ENCODE results near the gene AGFG1. TPM values are rescaled to one million over a fixed set of nuclear protein-coding genes. Genes with fewer than 3 reads are reported as not detected.
"Not testable (repeated sequence)": the region's sequence is repeated elsewhere in the genome, so short reads cannot be mapped to it uniquely, and the experiment has no call there.

Gene AGFG1
- total RNA-seq, 3 donors from 2014 or later, result 69.2 to 76.3 (median 73.0) TPM

- no peak for DNase-seq
- no peaks in the 10 kb centered on the region for H3K9me3 ChIP-seq
- TF ChIP-seq, protein P1, sequence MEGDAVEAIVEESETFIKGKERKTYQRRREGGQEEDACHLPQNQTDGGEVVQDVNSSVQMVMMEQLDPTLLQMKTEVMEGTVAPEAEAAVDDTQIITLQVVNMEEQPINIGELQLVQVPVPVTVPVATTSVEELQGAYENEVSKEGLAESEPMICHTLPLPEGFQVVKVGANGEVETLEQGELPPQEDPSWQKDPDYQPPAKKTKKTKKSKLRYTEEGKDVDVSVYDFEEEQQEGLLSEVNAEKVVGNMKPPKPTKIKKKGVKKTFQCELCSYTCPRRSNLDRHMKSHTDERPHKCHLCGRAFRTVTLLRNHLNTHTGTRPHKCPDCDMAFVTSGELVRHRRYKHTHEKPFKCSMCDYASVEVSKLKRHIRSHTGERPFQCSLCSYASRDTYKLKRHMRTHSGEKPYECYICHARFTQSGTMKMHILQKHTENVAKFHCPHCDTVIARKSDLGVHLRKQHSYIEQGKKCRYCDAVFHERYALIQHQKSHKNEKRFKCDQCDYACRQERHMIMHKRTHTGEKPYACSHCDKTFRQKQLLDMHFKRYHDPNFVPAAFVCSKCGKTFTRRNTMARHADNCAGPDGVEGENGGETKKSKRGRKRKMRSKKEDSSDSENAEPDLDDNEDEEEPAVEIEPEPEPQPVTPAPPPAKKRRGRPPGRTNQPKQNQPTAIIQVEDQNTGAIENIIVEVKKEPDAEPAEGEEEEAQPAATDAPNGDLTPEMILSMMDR (IDR thresholded peaks at IDR 0.05), result no peak
- ATAC-seq, result no peak
- H3K36me3 ChIP-seq (ENCODE audit: low read depth), result no peaks in the 10 kb centered on the region
- intact Hi-C loops (cut with DNase I, micrococcal nuclease), result no loop called here
- H3K4me3 ChIP-seq, result no peak overlapping the region
- H3K4me1 ChIP-seq (ENCODE audit: low read depth), result peaks cover 52% of the 10 kb centered on the region
These were observed 41.2 kb downstream of the AGFG1 start for GRCh38 chr2:227513113-227513512.

GRCh38 chr2:227515742-227516141, 43.8 kb downstream of the AGFG1 start:
- intact Hi-C loops (cut with DNase I, micrococcal nuclease), result no loop called here
- ATAC-seq, result no peak
- H3K9me3 ChIP-seq, result no peaks in the 10 kb centered on the region
- TF ChIP-seq, protein P1 (IDR thresholded peaks at IDR 0.05), result no peak
- peaks cover 37% of the 10 kb centered on the region for H3K4me1 ChIP-seq (ENCODE audit: low read depth)
- no peak overlapping the region for H3K4me3 ChIP-seq
- no peaks in the 10 kb centered on the region for H3K36me3 ChIP-seq (ENCODE audit: low read depth)
- no peak for DNase-seq

DNA sequence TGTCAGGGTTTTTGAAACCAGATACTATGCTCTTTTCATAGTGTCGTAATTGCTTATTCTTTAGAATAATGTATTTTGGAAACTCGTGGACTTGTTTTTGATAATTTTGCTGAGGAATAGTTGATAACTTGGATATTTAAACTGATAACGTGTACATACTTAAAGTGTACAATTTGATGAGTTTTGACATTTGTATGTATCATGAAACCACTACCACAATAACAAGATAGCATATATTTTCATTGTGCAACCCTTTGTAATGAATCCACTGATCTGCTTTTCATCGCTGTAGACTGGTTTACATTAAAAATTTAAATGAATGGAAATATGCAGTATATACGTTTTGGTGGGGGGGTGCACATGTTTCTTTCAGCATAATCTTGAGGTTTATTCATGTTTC, 45.8 kb downstream of the AGFG1 start:
- intact Hi-C loops (cut with DNase I, micrococcal nuclease), result no loop called here
- Histone ChIP-seq H3K36me3 (ENCODE audit: low read depth) (no peaks in the 10 kb centered on the region), H3K9me3 (no peaks in the 10 kb centered on the region), H3K4me3 (no peak overlapping the region), H3K4me1 (ENCODE audit: low read depth) (peaks cover 22% of the 10 kb centered on the region)
- no peak for ATAC-seq
- TF ChIP-seq, protein P1 (IDR thresholded peaks at IDR 0.05), result no peak
- no peak for DNase-seq

DNA sequence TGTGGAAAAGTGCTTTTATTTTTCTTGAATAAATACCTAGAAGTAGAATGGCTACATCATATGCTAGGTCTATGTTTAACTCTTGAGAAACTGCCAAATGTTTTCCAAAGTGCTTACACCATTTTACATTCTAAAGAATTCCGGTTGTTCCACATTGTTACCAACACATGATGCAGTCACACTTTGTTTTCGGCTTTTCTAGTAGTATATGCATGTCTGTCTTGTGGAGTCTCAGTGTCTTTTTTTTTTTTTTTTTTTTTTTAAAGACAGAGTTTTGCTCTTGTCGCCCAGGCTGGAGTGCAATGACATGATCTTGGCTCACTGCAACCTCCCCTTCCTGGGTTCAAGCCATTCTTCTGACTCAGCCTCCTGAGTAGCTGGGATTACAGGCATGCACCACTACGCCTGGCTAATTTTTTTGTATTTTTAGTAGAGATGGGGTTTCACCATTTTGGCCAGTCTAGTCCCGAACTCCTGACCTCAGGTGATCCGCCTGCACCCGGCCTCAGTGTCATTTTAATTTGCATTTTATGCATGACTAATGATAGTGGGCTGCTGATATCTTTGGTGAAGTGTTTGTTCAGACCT, 46.4 kb downstream of the AGFG1 start:
- peaks cover 22% of the 10 kb centered on the region for H3K4me1 ChIP-seq (ENCODE audit: low read depth)
- DNase-seq; ATAC-seq; H3K36me3 ChIP-seq (ENCODE audit: low read depth); intact Hi-C loops (cut with DNase I, micrococcal nuclease); H3K9me3 ChIP-seq; H3K4me3 ChIP-seq: not testable (repeated sequence)

DNA sequence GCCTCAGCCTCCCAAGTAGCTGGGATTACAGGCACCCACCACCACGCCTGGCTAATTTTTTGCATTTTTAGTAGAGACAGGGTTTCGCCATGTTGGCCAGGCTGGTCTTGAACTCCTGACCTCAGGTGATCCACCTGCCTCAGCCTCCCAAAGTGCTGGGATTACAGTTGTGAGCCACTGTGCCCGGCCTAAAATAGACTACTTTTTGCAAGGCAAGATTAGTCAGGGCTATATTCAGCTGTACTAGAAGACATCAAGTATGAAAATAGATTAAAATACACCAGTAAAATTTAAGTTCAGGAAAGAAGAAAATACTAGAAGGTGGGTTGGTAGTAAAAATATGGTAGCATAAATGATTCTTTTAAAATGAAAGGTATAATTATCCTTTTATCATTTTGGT, 49.2 kb downstream of the AGFG1 start:
- peaks cover 20% of the 10 kb centered on the region for H3K4me1 ChIP-seq (ENCODE audit: low read depth)
- ATAC-seq; DNase-seq; H3K9me3 ChIP-seq; H3K36me3 ChIP-seq (ENCODE audit: low read depth); intact Hi-C loops (cut with DNase I, micrococcal nuclease); H3K4me3 ChIP-seq: not testable (repeated sequence)

DNA sequence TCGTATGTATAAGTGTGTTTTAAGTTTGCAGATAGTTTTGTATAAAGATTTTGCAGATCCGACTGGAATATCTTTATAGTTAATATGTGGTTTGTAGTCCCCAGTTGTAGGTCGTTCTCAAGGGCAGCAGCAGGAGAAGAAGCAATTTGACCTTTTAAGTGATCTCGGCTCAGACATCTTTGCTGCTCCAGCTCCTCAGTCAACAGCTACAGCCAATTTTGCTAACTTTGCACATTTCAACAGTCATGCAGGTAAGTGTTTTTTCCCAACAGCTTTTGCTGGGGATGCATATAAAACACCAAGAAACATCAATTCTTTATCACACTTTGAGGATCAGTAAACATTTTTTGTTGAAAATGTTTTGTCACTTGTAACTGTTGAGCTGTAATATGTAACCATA, 52.7 kb downstream of the AGFG1 start:
- DNase-seq, result no peak
- TF ChIP-seq, protein P1 (IDR thresholded peaks at IDR 0.05), result no peak
- ATAC-seq, result no peak
- H3K4me1 ChIP-seq (ENCODE audit: low read depth), result no peaks in the 10 kb centered on the region
- no peaks in the 10 kb centered on the region for H3K36me3 ChIP-seq (ENCODE audit: low read depth)
- H3K9me3 ChIP-seq, result no peaks in the 10 kb centered on the region
- intact Hi-C loops (cut with DNase I, micrococcal nuclease), result no loop called here
- H3K4me3 ChIP-seq, result no peak overlapping the region

DNA sequence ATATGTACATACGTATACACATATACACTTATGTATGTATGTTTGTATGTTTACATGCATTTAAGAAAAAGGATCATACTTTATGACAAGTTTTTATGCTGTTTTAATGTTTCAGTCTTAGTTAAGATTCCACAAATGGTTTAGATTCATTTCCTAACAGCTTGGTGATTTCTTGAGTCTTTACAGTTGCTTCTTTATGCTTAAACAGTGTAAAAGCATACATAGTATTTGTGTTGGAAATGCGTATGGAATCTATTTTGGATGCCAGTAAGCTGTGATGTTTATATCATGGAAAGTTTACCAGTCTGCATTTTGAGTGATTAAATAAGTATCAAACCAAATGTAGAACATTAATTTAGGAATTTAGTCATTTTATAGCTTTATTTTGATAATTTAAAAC, 55.4 kb downstream of the AGFG1 start:
- H3K4me3 ChIP-seq, result no peak overlapping the region
- intact Hi-C loops (cut with DNase I, micrococcal nuclease), result no loop called here
- DNase-seq, result no peak
- no peaks in the 10 kb centered on the region for H3K36me3 ChIP-seq (ENCODE audit: low read depth)
- no peaks in the 10 kb centered on the region for H3K9me3 ChIP-seq
- TF ChIP-seq, protein P1 (IDR thresholded peaks at IDR 0.05), result no peak
- no peak for ATAC-seq
- no peaks in the 10 kb centered on the region for H3K4me1 ChIP-seq (ENCODE audit: low read depth)
